Adrenal gland (tissue), 12 donors: Measurements from ENCODE around the gene EHMT2. TPM values are rescaled to one million over a fixed set of nuclear protein-coding genes. Genes with fewer than 3 reads are reported as not detected.
A peak's percentile ranks its signal among the peaks of the same experiment; 100 is the strongest.

ENCODE experiments used
- DNase-seq, 7 donors: peaks; one replicate each; pipeline ENCODE4 v3.0.0-alpha.2; 2019 to 2020
- H3K27ac ChIP-seq, 5 donors: fragments of 200-600 bp; sonication (generic) in 4 of 5; 1 replicate in 3 of 5; 2 replicates in 2 of 5; pipeline versions ENCODE4 v1.5.1 to v1.8.0; 2016 to 2020; ENCODE audit warnings: mild to moderate bottlenecking in 1 of 5
- H3K27me3 ChIP-seq: fragments of 200-600 bp; 2 replicates; pipeline ENCODE4 v1.8.0; 2021
- H3K36me3 ChIP-seq, 2 donors: fragments of 200-600 bp; replicated peaks in 1 of 2; 1 replicate in 1 of 2; 2 replicates in 1 of 2; pipeline versions ENCODE4 v1.5.1 to v1.8.0; 2018 to 2022
- H3K4me1 ChIP-seq, 2 donors: fragments of 200-600 bp; replicated peaks in 1 of 2; 1 replicate in 1 of 2; 2 replicates in 1 of 2; pipeline versions ENCODE4 v1.5.1 to v1.8.0; 2018 to 2021
- H3K4me3 ChIP-seq, 4 donors: fragments of 200-600 bp; sonication (generic) in 3 of 4; one replicate each; pipeline ENCODE4 v1.5.1; 2016 to 2018
- H3K9me3 ChIP-seq, 3 donors: fragments of 200-600 bp; sonication (generic) in 1 of 3; replicated peaks in 1 of 3; 1 replicate in 2 of 3; 2 replicates in 1 of 3; pipeline versions ENCODE4 v1.5.1 to v1.8.0; 2016 to 2021
- CTCF ChIP-seq, 6 experiments: fragments of 450-650 bp in 4 of 6; fragments of 200-600 bp in 2 of 6; sonication (generic) in 1 of 6; IDR thresholded peaks; 1 replicate in 5 of 6; 2 replicates in 1 of 6; pipeline versions ENCODE4 v1.5.1 to v1.8.0; 2016 to 2021; ENCODE audit warnings: antibody characterized with exemption in 6 of 6, mild to moderate bottlenecking in 2 of 6, moderate library complexity in 1 of 6
- POLR2A ChIP-seq, 2 donors: fragments of 450-650 bp; IDR thresholded peaks; one replicate each; pipeline ENCODE4 v1.6.1; 2017; ENCODE audit warnings: antibody characterized with exemption in 2 of 2, mild to moderate bottlenecking in 2 of 2, moderate library complexity in 1 of 2
- WGBS, 4 donors: extraction: QIAGEN DNeasy Blood & Tissue Kit in 2 of 4; methylation state at CpG; one replicate each; pipeline versions ENCODE4 v1.1.5 to v1.1.7; 2013 to 2017; 5-methylcytosine and 5-hydroxymethylcytosine counted together
- intact Hi-C, 2 donors: fragments of 100-400 bp; cut with DNase I; formaldehyde crosslinking; loops; one replicate each; pipeline versions ENCODE4 v1.14.1 to v1.15.0; 2022 to 2023
- polyA plus RNA-seq, 3 donors: library from polyadenylated mRNA; stranded (reverse); fragments of 200-250 nt in 2 of 3; fragments of 350-450 nt in 1 of 3; fragmentation: Illumina TruSeq in 1 of 3; extraction: RNeasy Lipid Tissue Mini Kit (QIAGEN cat#74804) in 1 of 3; gene quantifications; one replicate each; pipeline ENCODE4 v1.2.3, GENCODE V29; 2013 to 2014
- small RNA-seq, 2 donors: library from RNA; depleted of rRNA; stranded (forward); fragments of <200 nt; gene quantifications; one replicate each; pipeline ENCODE3, GENCODE V24; 2016
- total RNA-seq, 9 donors: library from RNA; depleted of rRNA in 4 of 9; stranded (reverse); fragments of >200 nt in 4 of 9; fragments of 120-200 nt in 1 of 9; fragmentation: NEBNext Ultra II Directional in 1 of 9; extraction: Animal tissue kit (Norgen Biotek cat#: 25700) in 1 of 9; gene quantifications; one replicate each; pipeline versions ENCODE4 v1.1.0 to v1.2.4, GENCODE V29; 2013 to 2023
- donor health status: healthy with polysubstance abuse.
- donor health status: Bipolar disorder and iron deficiency.
- donor health status: DM: yes; HTN: yes; CAD: no.
- donor health status: DM: no; HTN: no; CAD: no.
- donor health status: DM: no; HTN: no; CAD: no.
- donor health status: DM: yes; HTN: yes; CAD: no.

The EHMT2 gene
- total and polyA plus RNA-seq, 12 donors = 16.8 to 107 (median 49.9) TPM

DNA sequence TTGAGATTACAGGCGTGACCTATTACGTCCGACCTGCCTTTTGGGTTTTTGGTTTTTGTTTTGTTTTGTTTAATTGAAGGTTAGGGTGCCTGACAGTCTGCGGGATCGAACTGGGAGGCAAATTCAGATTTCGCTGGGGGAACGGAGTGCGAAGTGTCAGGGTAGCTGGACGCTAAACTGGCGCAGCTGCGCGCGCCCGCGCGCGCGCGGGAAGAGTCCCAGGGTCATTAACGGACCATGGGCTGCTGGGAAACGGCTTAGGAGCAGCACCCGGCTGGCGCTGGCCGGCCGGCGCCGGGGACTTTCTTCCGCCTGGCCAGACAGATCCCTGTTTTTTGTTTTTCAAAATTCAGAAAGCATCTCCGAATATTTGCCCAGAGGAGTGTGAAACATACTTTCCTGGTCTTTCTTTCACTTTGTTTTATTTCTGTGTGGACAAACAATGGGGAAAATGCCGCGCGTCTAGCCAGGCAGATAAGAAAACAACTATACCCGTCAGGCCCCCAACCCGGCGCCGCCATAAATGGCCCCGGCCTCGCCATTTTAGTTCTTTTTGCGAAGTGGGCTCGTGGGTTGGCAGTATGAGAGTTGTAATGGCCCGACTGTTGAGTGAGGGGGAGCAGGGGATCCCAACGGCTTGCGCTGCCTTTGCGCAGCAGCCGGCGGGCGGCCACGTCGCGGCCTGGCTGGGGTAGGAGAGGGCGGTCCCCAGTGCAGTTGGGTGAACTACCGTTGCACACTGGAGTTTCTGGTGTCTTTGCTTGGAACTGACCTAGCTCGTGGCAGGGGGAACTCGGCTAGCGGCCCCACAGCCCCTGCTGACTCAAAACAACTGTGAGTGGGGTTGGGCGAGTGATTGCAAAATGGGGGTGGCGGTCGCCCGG lies 62.9 kb downstream of the EHMT2 start:
- intact Hi-C loops = loop anchor here (5.0 to 10.0 kb wide), 2 partner anchors 147 to 150 kb away; partner anchors contain the start of gene LY6G5C (in 1 of the 2)
- WGBS, 4 donors = 0% methylated on average over 33 to 59 of the region's 59 CpGs
- peaks cover 0 to 25% of the 10 kb centered on the region in 2 donors for H3K36me3 ChIP-seq
- H3K27ac ChIP-seq = peak overlapping the region; percentile 85 to 97 (median 95)
- no peaks in the 10 kb centered on the region for H3K27me3 ChIP-seq
- peak overlapping the region; percentile 62 to 93 (median 84) for H3K4me3 ChIP-seq
- no peaks in the 10 kb centered on the region for H3K9me3 ChIP-seq
- peaks cover 25 to 49% of the 10 kb centered on the region in 2 donors for H3K4me1 ChIP-seq
- DNase-seq = peak; percentile 88 to 92 (median 90)
- TF ChIP-seq CTCF (IDR thresholded peaks at IDR 0.05) = no peak
- peak; percentile 19 to 75 for TF ChIP-seq POLR2A (IDR thresholded peaks at IDR 0.05)

GRCh38 chr6:31831350-31832215 lies 65.9 kb downstream of the EHMT2 start:
- Histone ChIP-seq H3K36me3 (no peaks in the 10 kb centered on the region), H3K27me3 (no peaks in the 10 kb centered on the region), H3K4me3 (peak overlapping the region in 1 of 4 donors; percentile 80), H3K4me1 (peaks cover 7 to 28% of the 10 kb centered on the region in 2 donors), H3K9me3 (no peaks in the 10 kb centered on the region), H3K27ac (peak overlapping the region; percentile 18 to 96 (median 51))
- TF ChIP-seq POLR2A (IDR thresholded peaks at IDR 0.05) = no peak
- TF ChIP-seq CTCF (IDR thresholded peaks at IDR 0.05) = no peak
- intact Hi-C loops = loop anchor here in 1 of 2 donors (10.0 kb wide), 1 partner anchor 147 kb away; the partner anchor contains the start of gene LY6G5C
- 67 to 75% (median 74%) methylated on average over 15 of the region's 15 CpGs for WGBS, 4 donors
- DNase-seq = peak in 1 of 7 donors; percentile 71

- WGBS, 4 donors = 30 to 39% (median 36%) methylated on average over 6 of the region's 6 CpGs
- Histone ChIP-seq H3K4me1 (peaks cover 6 to 28% of the 10 kb centered on the region in 2 donors), H3K4me3 (peak overlapping the region in 2 of 4 donors; percentile 43 to 80), H3K36me3 (no peaks in the 10 kb centered on the region), H3K9me3 (no peaks in the 10 kb centered on the region), H3K27ac (peak overlapping the region; percentile 21 to 96 (median 73)), H3K27me3 (no peaks in the 10 kb centered on the region)
- intact Hi-C loops = loop anchor here in 1 of 2 donors (10.0 kb wide), 1 partner anchor 146 kb away; the partner anchor contains the start of gene LY6G5C
- no peak for TF ChIP-seq CTCF (IDR thresholded peaks at IDR 0.05)
- TF ChIP-seq POLR2A (IDR thresholded peaks at IDR 0.05) = no peak
- DNase-seq = peak in 1 of 7 donors; percentile 60
Observed at GRCh38 chr6:31830886-31831335, 66.6 kb downstream of the EHMT2 start.

Small RNA genes lying within 50 kb of the gene (small RNA-seq; reads per million reads assigned to genes)
- gene AL645922.1 (0 reads per million in 2 donors), gene SNORD48 (950 to 1,089 reads per million in 2 donors), gene SNORD52 (0 reads per million in 2 donors)

Other genes with a start within 250 kb of the EHMT2 start
Only the 30 nearest of the 36 such genes appear.
- 10 to 100 TPM in 1 of 9 donors, 1 to 10 TPM in 6, under 1 TPM in 2; 0.48 to 13.3 (median 3.4) TPM for gene LY6G5B, start 227.7 kb downstream of the EHMT2 start, total RNA-seq
- gene LY6G5B, start 227.7 kb downstream of the EHMT2 start, polyA plus RNA-seq = 10 to 100 TPM in 1 of 3 donors, 1 to 10 TPM in 2; 4.2 to 13.4 (median 8.1) TPM
- 1 to 10 TPM in 5 of 9 donors, under 1 TPM in 3, not detected in 1; 0.39 to 2.5 (median 1.8) TPM for gene LY6G5C, start 216.6 kb downstream of the EHMT2 start, total RNA-seq
- gene LY6G5C, start 216.6 kb downstream of the EHMT2 start, polyA plus RNA-seq = 1 to 10 TPM in 2 of 3 donors, under 1 TPM in 1; 0.75 to 3.6 (median 3.1) TPM
- gene ABHD16A, start 194.4 kb downstream of the EHMT2 start, total RNA-seq = 10 to 100 TPM; 48.0 to 64.4 (median 54.9) TPM
- 10 to 100 TPM; 38.7 to 73.1 (median 62.9) TPM for gene ABHD16A, start 194.4 kb downstream of the EHMT2 start, polyA plus RNA-seq
- under 1 TPM in 1 of 9 donors, not detected in 8; 0.44 TPM for gene LY6G6F, start 190.8 kb downstream of the EHMT2 start, total RNA-seq
- not detected for gene LY6G6F, start 190.8 kb downstream of the EHMT2 start, polyA plus RNA-seq
- not detected for gene LY6G6D, start 182.3 kb downstream of the EHMT2 start, total RNA-seq
- gene LY6G6D, start 182.3 kb downstream of the EHMT2 start, polyA plus RNA-seq = not detected
- not detected for gene LY6G6C, start 176.0 kb downstream of the EHMT2 start, total RNA-seq
- not detected for gene LY6G6C, start 176.0 kb downstream of the EHMT2 start, polyA plus RNA-seq
- under 1 TPM in 2 of 9 donors, not detected in 7; 0.22 to 0.65 TPM for gene MPIG6B, start 174.3 kb downstream of the EHMT2 start, total RNA-seq
- under 1 TPM in 2 of 3 donors, not detected in 1; 0.07 to 0.08 TPM for gene MPIG6B, start 174.3 kb downstream of the EHMT2 start, polyA plus RNA-seq
- 10 to 100 TPM; 21.1 to 52.7 (median 31.5) TPM for gene DDAH2, start 168.4 kb downstream of the EHMT2 start, total RNA-seq
- 100 to 1,000 TPM in 2 of 3 donors, 1 to 10 TPM in 1; 6.4 to 202 (median 138) TPM for gene DDAH2, start 168.4 kb downstream of the EHMT2 start, polyA plus RNA-seq
- 100 to 1,000 TPM; 176 to 426 (median 217) TPM for gene CLIC1, start 161.2 kb downstream of the EHMT2 start, total RNA-seq
- gene CLIC1, start 161.2 kb downstream of the EHMT2 start, polyA plus RNA-seq = 100 to 1,000 TPM; 109 to 252 (median 146) TPM
- 10 to 100 TPM in 3 of 9 donors, 1 to 10 TPM in 6; 3.0 to 16.7 (median 5.9) TPM for gene MSH5, start 157.7 kb downstream of the EHMT2 start, total RNA-seq
- gene MSH5, start 157.7 kb downstream of the EHMT2 start, polyA plus RNA-seq = 10 to 100 TPM in 2 of 3 donors, 1 to 10 TPM in 1; 3.6 to 24.5 (median 16.8) TPM
- 1 to 10 TPM in 1 of 9 donors, under 1 TPM in 3, not detected in 5; 0.46 to 2.3 (median 0.84) TPM for gene SAPCD1, start 135.0 kb downstream of the EHMT2 start, total RNA-seq
- gene SAPCD1, start 135.0 kb downstream of the EHMT2 start, polyA plus RNA-seq = 10 to 100 TPM in 1 of 3 donors, 1 to 10 TPM in 1, under 1 TPM in 1; 0.75 to 17.2 (median 6.0) TPM
- 1 to 10 TPM in 2 of 9 donors, under 1 TPM in 7; 0.17 to 2.3 (median 0.36) TPM for gene VWA7, start 120.4 kb downstream of the EHMT2 start, total RNA-seq
- 1 to 10 TPM in 2 of 3 donors, under 1 TPM in 1; 0.74 to 8.1 (median 1.1) TPM for gene VWA7, start 120.4 kb downstream of the EHMT2 start, polyA plus RNA-seq
- 10 to 100 TPM; 15.0 to 90.8 (median 54.9) TPM for gene VARS1, start 101.9 kb downstream of the EHMT2 start, total RNA-seq
- 10 to 100 TPM; 58.6 to 74.6 (median 59.2) TPM for gene VARS1, start 101.9 kb downstream of the EHMT2 start, polyA plus RNA-seq
- 10 to 100 TPM; 29.2 to 61.3 (median 43.5) TPM for gene LSM2, start 90.7 kb downstream of the EHMT2 start, total RNA-seq
- gene LSM2, start 90.7 kb downstream of the EHMT2 start, polyA plus RNA-seq = 10 to 100 TPM; 28.0 to 55.2 (median 42.8) TPM
- gene HSPA1L, start 82.4 kb downstream of the EHMT2 start, total RNA-seq = 1 to 10 TPM in 8 of 9 donors, under 1 TPM in 1; 0.79 to 4.3 (median 1.9) TPM
- 1 to 10 TPM; 1.0 to 5.3 (median 1.1) TPM for gene HSPA1L, start 82.4 kb downstream of the EHMT2 start, polyA plus RNA-seq
- gene HSPA1A, start 82.2 kb downstream of the EHMT2 start, total RNA-seq = 100 to 1,000 TPM; 102 to 261 (median 211) TPM
- 10 to 100 TPM; 48.5 to 89.4 (median 84.3) TPM for gene HSPA1A, start 82.2 kb downstream of the EHMT2 start, polyA plus RNA-seq
- gene HSPA1B, start 70.0 kb downstream of the EHMT2 start, total RNA-seq = 100 to 1,000 TPM; 156 to 424 (median 265) TPM
- 100 to 1,000 TPM in 1 of 3 donors, 10 to 100 TPM in 2; 29.0 to 102 (median 38.6) TPM for gene HSPA1B, start 70.0 kb downstream of the EHMT2 start, polyA plus RNA-seq
- gene NEU1, start 34.9 kb downstream of the EHMT2 start, total RNA-seq = 100 to 1,000 TPM; 101 to 178 (median 118) TPM
- 10 to 100 TPM; 57.8 to 94.7 (median 85.9) TPM for gene NEU1, start 34.9 kb downstream of the EHMT2 start, polyA plus RNA-seq
- 10 to 100 TPM in 7 of 9 donors, 1 to 10 TPM in 2; 1.2 to 30.1 (median 16.4) TPM for gene SLC44A4, start 18.7 kb downstream of the EHMT2 start, total RNA-seq
- gene SLC44A4, start 18.7 kb downstream of the EHMT2 start, polyA plus RNA-seq = 1 to 10 TPM; 4.7 to 7.7 (median 5.1) TPM
- gene ZBTB12, start 4.4 kb upstream of the EHMT2 start, total RNA-seq = 10 to 100 TPM in 1 of 9 donors, 1 to 10 TPM in 6, under 1 TPM in 2; 0.69 to 14.5 (median 3.3) TPM
- 1 to 10 TPM; 1.7 to 4.8 (median 2.6) TPM for gene ZBTB12, start 4.4 kb upstream of the EHMT2 start, polyA plus RNA-seq
- 100 to 1,000 TPM in 1 of 9 donors, 10 to 100 TPM in 7, 1 to 10 TPM in 1; 4.6 to 107 (median 38.8) TPM for gene C2, start 30.0 kb upstream of the EHMT2 start, total RNA-seq
- gene C2, start 30.0 kb upstream of the EHMT2 start, polyA plus RNA-seq = 10 to 100 TPM; 13.3 to 25.0 (median 19.0) TPM
- 100 to 1,000 TPM in 2 of 9 donors, 10 to 100 TPM in 6, under 1 TPM in 1; 0.78 to 166 (median 23.2) TPM for gene CFB, start 48.4 kb upstream of the EHMT2 start, total RNA-seq
- 10 to 100 TPM; 10.2 to 76.4 (median 60.6) TPM for gene CFB, start 48.4 kb upstream of the EHMT2 start, polyA plus RNA-seq
- 100 to 1,000 TPM in 3 of 9 donors, 10 to 100 TPM in 6; 64.4 to 107 (median 94.5) TPM for gene NELFE, start 61.3 kb upstream of the EHMT2 start, total RNA-seq
- 100 to 1,000 TPM in 2 of 3 donors, 10 to 100 TPM in 1; 89.9 to 117 (median 106) TPM for gene NELFE, start 61.3 kb upstream of the EHMT2 start, polyA plus RNA-seq
- 100 to 1,000 TPM in 4 of 9 donors, 10 to 100 TPM in 5; 29.9 to 231 (median 80.4) TPM for gene SKIC2, start 61.5 kb upstream of the EHMT2 start, total RNA-seq
- 100 to 1,000 TPM in 2 of 3 donors, 10 to 100 TPM in 1; 38.8 to 330 (median 243) TPM for gene SKIC2, start 61.5 kb upstream of the EHMT2 start, polyA plus RNA-seq
- gene DXO, start 74.4 kb upstream of the EHMT2 start, total RNA-seq = 10 to 100 TPM; 19.9 to 57.1 (median 44.6) TPM
- 100 to 1,000 TPM in 1 of 3 donors, 10 to 100 TPM in 2; 38.7 to 102 (median 83.7) TPM for gene DXO, start 74.4 kb upstream of the EHMT2 start, polyA plus RNA-seq
- 1,000 to 10,000 TPM in 6 of 9 donors, 100 to 1,000 TPM in 3; 547 to 2,285 (median 1,171) TPM for gene C4A, start 84.4 kb upstream of the EHMT2 start, total RNA-seq
- 1,000 to 10,000 TPM in 1 of 3 donors, 100 to 1,000 TPM in 2; 212 to 1,408 (median 665) TPM for gene C4A, start 84.4 kb upstream of the EHMT2 start, polyA plus RNA-seq
- 1,000 to 10,000 TPM in 7 of 9 donors, 100 to 1,000 TPM in 2; 948 to 5,092 (median 1,365) TPM for gene C4B, start 117.1 kb upstream of the EHMT2 start, total RNA-seq
- 1,000 to 10,000 TPM in 1 of 3 donors, 100 to 1,000 TPM in 2; 236 to 1,852 (median 796) TPM for gene C4B, start 117.1 kb upstream of the EHMT2 start, polyA plus RNA-seq
- gene CYP21A2, start 140.7 kb upstream of the EHMT2 start, total RNA-seq = 1,000 to 10,000 TPM in 8 of 9 donors, 100 to 1,000 TPM in 1; 780 to 6,352 (median 2,415) TPM
- gene CYP21A2, start 140.7 kb upstream of the EHMT2 start, polyA plus RNA-seq = 1,000 to 10,000 TPM in 2 of 3 donors, 100 to 1,000 TPM in 1; 528 to 4,039 (median 2,532) TPM
- 100 to 1,000 TPM; 105 to 403 (median 213) TPM for gene TNXB, start 211.6 kb upstream of the EHMT2 start, total RNA-seq
- 100 to 1,000 TPM in 2 of 3 donors, 10 to 100 TPM in 1; 19.6 to 506 (median 248) TPM for gene TNXB, start 211.6 kb upstream of the EHMT2 start, polyA plus RNA-seq
- gene ATF6B, start 230.5 kb upstream of the EHMT2 start, total RNA-seq = 100 to 1,000 TPM in 2 of 9 donors, 10 to 100 TPM in 7; 17.7 to 109 (median 35.7) TPM
- 100 to 1,000 TPM in 1 of 3 donors, 10 to 100 TPM in 2; 42.3 to 136 (median 67.3) TPM for gene ATF6B, start 230.5 kb upstream of the EHMT2 start, polyA plus RNA-seq